CD4-positive, alpha-beta T cell treated with Interleukin-15 for 4 hours (primary cell): ENCODE results near the gene ABHD8.

Experiments
- DNase-seq: peaks from one replicate; pipeline ENCODE4 v3.0.0-alpha.2; 2020; ENCODE audit warnings: low spot score

ABHD8 gene

GRCh38 chr19:17321655-17322489 is 18.6 kb upstream of the ABHD8 start:
- no peak for DNase-seq

GRCh38 chr19:17320435-17320834 is 17.2 kb upstream of the ABHD8 start:
- no peak for DNase-seq

DNA sequence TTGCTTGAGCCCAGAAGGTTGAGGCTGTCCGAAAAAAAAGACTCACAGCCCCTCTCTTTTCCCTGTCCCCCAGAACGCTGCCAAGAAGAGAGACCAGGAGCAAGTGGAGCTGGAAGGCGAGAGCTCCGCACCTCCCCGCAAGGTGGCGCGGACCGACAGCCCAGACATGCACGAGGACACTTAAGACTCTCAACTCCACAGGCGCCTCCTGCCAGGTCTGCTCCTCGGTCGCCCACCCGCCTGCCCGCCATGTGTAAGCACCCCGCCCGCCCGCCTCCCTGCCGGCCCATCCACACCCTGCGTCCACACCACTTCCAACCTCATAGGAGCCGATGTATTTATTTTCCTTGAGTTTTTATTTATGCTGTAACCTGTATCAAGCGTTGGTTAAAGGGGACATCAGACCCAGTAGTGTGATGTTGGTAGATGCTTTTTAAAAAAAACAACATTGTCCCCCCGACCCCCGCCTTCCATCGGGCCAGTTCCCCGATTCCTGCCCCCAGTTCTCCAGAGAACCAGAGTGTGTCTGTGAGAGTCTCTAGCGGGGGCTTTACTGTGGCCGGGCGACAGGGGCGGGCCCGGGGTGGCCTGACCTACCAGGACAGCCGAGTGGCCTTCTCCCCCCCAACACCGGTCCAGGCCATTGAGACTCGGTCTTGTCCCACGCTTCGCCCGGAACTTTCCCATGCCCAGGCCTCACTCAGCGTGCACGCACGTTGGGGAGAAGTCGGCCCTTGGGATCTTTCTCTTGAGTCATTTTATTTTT is 16.4 kb upstream of the ABHD8 start:
- no peak for DNase-seq

DNA sequence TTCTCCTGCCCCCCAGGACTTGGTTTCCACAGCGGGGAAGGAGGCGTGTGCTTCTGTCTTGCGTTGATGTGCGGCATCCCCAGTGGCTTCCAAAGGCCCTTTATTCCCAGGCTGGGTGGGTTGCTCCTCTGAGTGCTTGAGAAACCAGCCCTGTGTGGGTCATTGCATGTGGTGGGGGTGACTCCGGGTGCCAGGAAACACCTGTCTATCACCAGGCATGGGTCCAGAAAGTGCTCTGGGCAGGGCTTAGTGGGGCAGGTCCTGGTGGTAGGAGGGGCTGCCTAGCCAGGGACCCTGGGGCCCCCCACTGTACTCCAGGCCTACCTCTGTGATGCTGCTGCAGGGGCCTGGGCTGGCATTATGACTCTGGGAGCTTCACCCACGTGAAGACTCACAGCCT is 15.7 kb upstream of the ABHD8 start:
- DNase-seq, result no peak

GRCh38 chr19:17314007-17314593 is 10.9 kb upstream of the ABHD8 start:
- no peak for DNase-seq

DNA sequence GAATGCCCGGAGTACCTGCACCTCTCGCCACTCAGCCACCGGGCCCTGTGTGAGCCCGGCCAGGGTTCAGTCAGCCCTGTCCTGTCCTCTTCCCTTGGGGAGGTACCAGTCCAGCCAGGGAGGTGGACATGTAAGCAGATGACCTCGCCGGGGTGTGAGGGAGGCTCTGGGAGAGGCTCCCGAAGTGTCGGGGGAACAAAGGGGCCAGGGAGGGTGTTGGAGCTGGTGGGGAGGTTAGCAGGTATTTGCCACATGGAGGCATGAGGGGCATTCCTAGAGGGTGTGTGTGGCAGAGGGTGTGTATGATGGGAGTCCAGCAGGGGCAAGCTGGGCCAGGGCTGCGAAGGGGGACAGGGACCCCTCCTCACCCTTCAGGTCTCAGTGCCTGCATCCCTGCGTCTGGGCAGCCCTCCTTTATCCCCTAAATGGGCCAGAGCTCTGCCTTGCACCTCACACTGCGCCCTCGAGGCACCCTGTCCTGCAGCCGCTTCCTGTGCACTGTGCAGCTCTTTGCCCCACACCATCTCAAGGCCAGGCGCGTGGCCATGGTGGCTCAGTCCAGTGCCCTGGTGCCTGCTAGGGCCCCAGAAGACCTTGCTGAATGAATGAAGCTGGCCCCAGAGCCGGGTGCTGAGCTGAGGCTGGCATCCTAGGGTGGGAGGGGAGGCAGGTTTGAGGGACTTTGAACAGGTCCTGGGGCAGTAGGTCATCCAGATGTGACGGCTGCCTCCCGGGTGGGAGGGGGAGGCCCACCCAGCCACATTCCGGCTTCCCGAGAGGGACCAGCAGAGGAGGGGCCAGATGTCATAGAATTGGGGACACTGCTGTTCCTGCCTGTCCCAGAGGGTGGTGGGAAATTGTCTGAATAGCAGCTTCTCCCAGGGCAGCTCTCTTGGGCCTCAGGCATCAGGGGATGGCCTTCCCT is 9.2 kb upstream of the ABHD8 start:
- DNase-seq, result no peak

- DNase-seq, result no peak
Observed at GRCh38 chr19:17311455-17312188, 8.4 kb upstream of the ABHD8 start.

GRCh38 chr19:17309965-17310461 is 6.8 kb upstream of the ABHD8 start:
- DNase-seq, result no peak

DNA sequence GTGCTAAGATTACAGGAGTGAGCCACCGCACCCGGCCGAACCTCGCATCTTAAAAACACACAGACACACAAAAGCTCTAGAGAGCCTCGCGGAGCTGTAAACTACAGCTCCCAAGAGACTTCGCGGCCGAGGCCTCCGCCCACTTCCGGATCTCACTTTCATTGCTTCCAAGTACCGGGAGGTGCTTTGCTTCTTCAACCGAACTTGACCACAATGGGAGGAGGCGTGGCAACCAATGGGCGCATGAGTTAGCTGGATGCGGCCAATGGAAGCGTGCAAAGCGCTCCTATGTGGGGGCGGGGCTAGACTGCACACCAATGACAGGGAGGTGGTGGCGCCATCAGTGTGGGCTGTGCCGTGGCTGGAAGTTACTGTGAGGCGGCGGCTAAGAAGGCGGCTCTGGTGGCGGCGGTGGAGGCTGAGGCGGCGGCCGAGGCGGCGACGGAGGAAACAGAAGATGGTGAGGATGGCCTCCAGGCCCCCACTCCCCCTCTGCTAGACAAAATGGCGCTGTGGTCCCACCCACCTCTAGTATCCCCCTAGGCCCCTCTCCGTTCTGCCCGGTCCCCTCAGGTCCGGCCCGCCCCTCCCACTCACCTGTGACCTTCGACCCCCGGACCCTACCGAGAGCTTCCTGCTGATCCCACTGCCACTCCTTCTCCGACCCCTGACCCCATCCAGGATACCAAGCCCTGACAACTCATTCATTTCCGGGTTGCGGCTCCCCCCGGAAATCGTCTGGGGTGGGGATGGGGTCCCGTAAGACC is 6.2 kb upstream of the ABHD8 start, which contains the start of gene DDA1:
Gene DDA1, plus strand, starts transcription at position 366 of the 767 bp plus-strand sequence. Its CDS starts 92 bp downstream, at position 458.
- peak; percentile 100 for DNase-seq

- DNase-seq, result no peak
Observed at GRCh38 chr19:17307876-17308377, 4.7 kb upstream of the ABHD8 start.

GRCh38 chr19:17306285-17306714 is 3.1 kb upstream of the ABHD8 start:
- DNase-seq, result no peak

DNA sequence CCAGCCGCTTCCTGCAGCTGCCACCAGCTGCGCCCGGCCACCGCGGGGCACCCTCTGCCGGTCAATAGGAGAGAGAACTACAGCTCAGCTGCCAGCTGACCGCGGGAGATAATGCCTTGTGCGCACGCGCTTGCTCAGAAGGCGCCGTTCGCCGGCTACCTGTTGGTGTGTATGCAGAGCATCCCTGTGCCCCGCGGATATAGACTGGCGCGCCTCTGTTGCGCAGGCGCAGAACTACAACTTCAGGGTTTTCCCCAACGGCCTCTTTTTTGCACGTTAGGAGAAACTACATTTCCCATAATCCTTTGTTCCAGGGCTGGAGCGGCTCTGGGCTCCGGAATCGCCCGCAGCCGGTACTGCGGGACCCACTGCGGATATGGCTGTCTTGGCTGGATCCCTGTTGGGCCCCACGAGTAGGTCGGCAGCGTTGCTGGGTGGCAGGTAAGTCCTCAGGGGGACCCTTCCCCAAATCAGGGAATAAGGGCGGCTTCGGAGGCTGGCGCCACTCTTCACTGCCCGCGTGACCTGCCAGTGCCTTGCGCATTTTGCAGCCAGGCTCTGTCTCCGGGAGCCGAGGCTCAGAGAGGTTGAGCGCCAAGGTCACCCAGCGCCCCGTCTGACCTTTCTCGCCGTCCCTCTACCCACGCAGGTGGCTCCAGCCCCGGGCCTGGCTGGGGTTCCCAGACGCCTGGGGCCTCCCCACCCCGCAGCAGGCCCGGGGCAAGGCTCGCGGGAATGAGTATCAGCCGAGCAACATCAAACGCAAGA is 2.5 kb upstream of the ABHD8 start, which contains the start of gene MRPL34:
Gene MRPL34, plus strand, starts transcription at position 356 of the 768 bp plus-strand sequence. Its CDS starts 21 bp downstream, at position 377.
- peak; percentile 99 for DNase-seq

GRCh38 chr19:17305216-17305516 is 1.9 kb upstream of the ABHD8 start:
- DNase-seq, result no peak

DNA sequence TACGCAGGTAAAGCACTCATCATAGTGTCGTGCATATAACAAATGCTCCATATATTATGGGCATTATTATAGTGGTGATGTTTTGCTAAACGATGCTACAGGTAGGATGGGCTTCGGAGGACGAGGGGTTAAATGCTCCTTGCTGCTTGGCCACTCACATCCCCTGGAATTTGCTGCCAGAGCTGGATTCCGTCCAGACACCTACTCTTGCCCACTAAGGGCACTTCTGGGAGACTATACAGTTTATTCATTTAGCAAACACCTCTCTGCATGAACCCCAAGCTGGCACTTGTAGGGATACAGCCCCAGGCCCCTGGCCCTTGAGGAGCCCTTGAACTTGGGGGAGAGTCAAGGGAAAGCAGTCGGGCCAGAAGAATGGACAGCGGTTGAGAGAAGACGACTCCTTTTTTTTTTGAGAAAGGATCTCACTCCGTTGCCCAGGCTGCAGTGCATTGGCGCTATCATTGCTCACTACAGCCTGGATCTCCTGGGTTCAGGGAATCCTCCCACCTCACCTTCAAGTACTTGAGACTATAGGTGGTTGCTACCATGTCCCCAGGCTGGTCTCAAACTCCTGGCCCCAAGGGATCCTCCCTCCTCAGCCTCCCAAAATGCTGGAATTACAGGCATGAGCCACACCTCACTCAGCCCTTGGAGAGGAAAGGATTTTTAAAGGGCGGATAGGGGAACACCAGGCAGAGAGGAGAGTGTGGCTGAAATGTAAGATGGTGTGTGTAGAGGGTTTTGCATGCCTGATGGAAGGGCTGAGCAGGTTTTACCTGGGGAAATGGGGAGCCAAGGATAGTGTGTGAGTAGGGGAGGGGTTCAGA is 1.4 kb upstream of the ABHD8 start:
- no peak for DNase-seq

GRCh38 chr19:17303940-17304267 is 679 bp upstream of the ABHD8 start:
- DNase-seq, result no peak

- no peak for DNase-seq
Observed at GRCh38 chr19:17302391-17303166, 646 bp downstream of the ABHD8 start.

DNA sequence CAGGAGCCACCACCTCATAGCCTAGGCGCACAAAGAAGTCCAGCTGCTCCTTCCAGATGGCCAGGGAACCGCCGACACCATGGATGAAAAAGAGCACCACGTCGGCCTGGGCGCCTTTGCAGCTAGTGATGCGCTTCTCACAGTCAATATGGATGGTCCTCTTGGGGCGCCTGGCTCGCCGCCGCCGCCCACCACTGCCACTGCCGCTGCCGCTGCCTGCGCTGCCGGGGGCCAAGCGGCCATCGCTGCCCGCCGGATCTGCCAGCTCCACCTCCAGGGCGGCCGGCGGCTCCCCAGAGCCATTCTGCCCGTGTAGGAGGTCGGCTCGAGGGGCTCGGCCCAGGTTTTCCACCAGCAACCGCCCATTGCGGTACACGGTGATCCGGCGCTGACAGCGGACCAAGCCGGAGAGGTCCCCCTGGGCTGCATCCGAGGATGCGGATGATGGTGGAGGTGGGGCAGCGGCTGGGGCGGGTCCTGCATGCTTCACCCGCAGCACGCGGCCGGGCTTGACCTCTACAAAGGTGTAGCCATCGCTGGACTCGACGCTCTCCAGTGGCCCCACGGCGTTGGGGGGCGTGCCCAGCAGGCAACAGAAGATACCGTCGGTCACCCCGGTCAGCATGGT is 2.1 kb downstream of the ABHD8 start:
- DNase-seq, result no peak
